K562 (cell line): ENCODE data around the gene FILIP1L. TPM values are rescaled to one million over a fixed set of nuclear protein-coding genes. Genes with fewer than 3 reads are reported as not detected.

ENCODE experiments used
- ATAC-seq: fragments of 200-7000 bp; cut with Tn5 transposase; 3 replicates; pipeline ENCODE4 v1.9.1; 2020; ENCODE audit warnings: moderate library complexity
- BruUV-seq: library from RNA; stranded (reverse); fragments of 400-500 nt; replicated peaks from 2 replicates; lab custom pipeline; 2021; lab: Mats Ljungman, UMichigan
- CTCF ChIA-PET: fragments of 300-600 bp; formaldehyde crosslinking; extraction: SDS; loops from one replicate; lab custom pipeline; 2021; ENCODE audit warnings: low intra/inter-chr PET ratio; lab: Yijun Ruan, JAX
- POLR2A ChIA-PET: fragments of 300-600, 350-650 bp; sonication (Branson Sonifier 250); formaldehyde crosslinking; extraction: SDS; loops from one replicate; lab custom pipeline; 2021; ENCODE audit warnings: antibody characterized with exemption, inconsistent platforms; lab: Yijun Ruan, JAX
- DNase-seq, 4 experiments: peaks; one replicate each; pipeline versions ENCODE4 v3.0.0 to v3.0.0-alpha.2; 2011 to 2018; ENCODE audit warnings: low spot score in 3 of 4, mixed read lengths in 3 of 4; ENCODE audit errors: extremely low read depth in 1 of 4
- FAIRE-seq: peaks from 2 replicates; lab custom pipeline; 2011; peaks lifted over from hg19 to GRCh38; lab: Jason Lieb, UNC
- H2AFZ ChIP-seq: 2 replicates; pipeline ENCODE4 v1.6.0; 2011; ENCODE audit warnings: low read depth, low read length, control low read depth, inconsistent platforms
- H3K27ac ChIP-seq: fragments of 200-600 bp; 3 replicates; pipeline ENCODE4 v1.8.0; 2011; ENCODE audit warnings: low read depth, mild to moderate bottlenecking, control low read depth, inconsistent platforms, low read length, moderate library complexity, mixed read lengths; ENCODE audit errors: extremely low read depth
- H3K27me3 ChIP-seq, 2 experiments: fragments of 300-600 bp in 1 of 2; 2 replicates in 1 of 2; 3 replicates in 1 of 2; pipeline versions ENCODE4 v1.6.0 to v1.8.0; 2011; ENCODE audit warnings: inconsistent platforms in 2 of 2, low read length in 2 of 2, mild to moderate bottlenecking in 1 of 2, mixed read lengths in 1 of 2, moderate library complexity in 1 of 2; ENCODE audit not compliant: control insufficient read depth in 2 of 2, insufficient read depth in 2 of 2
- H3K36me3 ChIP-seq: fragments of 300-600 bp; 3 replicates; pipeline ENCODE4 v1.8.0; 2011; ENCODE audit warnings: mild to moderate bottlenecking, low read length, inconsistent platforms; ENCODE audit not compliant: control insufficient read depth, insufficient read depth
- H3K4me1 ChIP-seq, 2 experiments: fragments of 200-600 bp in 1 of 2; replicated peaks in 1 of 2; 2 replicates in 1 of 2; 3 replicates in 1 of 2; pipeline versions ENCODE4 v1.5.1 to v1.8.0; 2011; ENCODE audit warnings: inconsistent platforms in 2 of 2, low read length in 2 of 2, mild to moderate bottlenecking in 1 of 2, mixed read lengths in 1 of 2, moderate library complexity in 1 of 2; ENCODE audit not compliant: control insufficient read depth in 2 of 2, insufficient read depth in 2 of 2
- H3K4me2 ChIP-seq: 2 replicates; pipeline ENCODE4 v1.6.1; 2011; ENCODE audit warnings: low read length, control low read depth, inconsistent platforms, mixed read lengths; ENCODE audit not compliant: insufficient read depth
- H3K4me3 ChIP-seq: fragments of 200-600 bp; sonication (generic), shearing (Covaris generic); 2 replicates; pipeline ENCODE4 v1.5.1; 2016; ENCODE audit warnings: control low read depth, inconsistent platforms
- H3K79me2 ChIP-seq: fragments of 200-600 bp; 3 replicates; pipeline ENCODE4 v1.8.0; 2011; ENCODE audit warnings: low read length, inconsistent platforms; ENCODE audit not compliant: control insufficient read depth, insufficient read depth
- H3K9ac ChIP-seq, 2 experiments: 2 replicates each; pipeline versions ENCODE4 v1.6.0 to v1.6.1; 2011; ENCODE audit warnings: low read depth in 2 of 2, low read length in 2 of 2, control low read depth in 1 of 2, inconsistent platforms in 1 of 2, mild to moderate bottlenecking in 1 of 2, mixed read lengths in 1 of 2; ENCODE audit not compliant: insufficient read depth in 1 of 2
- H3K9me1 ChIP-seq: one replicate; pipeline ENCODE4 v1.6.0; 2011; ENCODE audit warnings: inconsistent platforms, mild to moderate bottlenecking, low read length, moderate library complexity; ENCODE audit not compliant: control insufficient read depth, insufficient read depth
- H3K9me3 ChIP-seq: replicated peaks from 2 replicates; pipeline ENCODE4 v1.5.1; 2011; ENCODE audit warnings: low read depth, low read length, inconsistent platforms; ENCODE audit not compliant: control insufficient read depth, insufficient read depth
- H4K20me1 ChIP-seq: replicated peaks from 2 replicates; pipeline ENCODE4 v1.6.1; 2011; ENCODE audit warnings: low read length, inconsistent platforms, mixed read lengths; ENCODE audit not compliant: control insufficient read depth, insufficient read depth
- CEBPG ChIP-seq, 3 experiments: fragments of 200-800 bp in 1 of 3; sonication (Bioruptor generic) in 1 of 3; sonication (generic) in 1 of 3; formaldehyde crosslinking in 1 of 3; IDR thresholded peaks in 2 of 3; conservative IDR thresholded peaks in 1 of 3; 2 replicates each; pipeline versions ENCODE4 v1.6.1 to v1.8.0; 2016 to 2022; ENCODE audit warnings: missing compliant biosample characterization in 2 of 3, missing genetic modification characterization in 2 of 3, mild to moderate bottlenecking in 1 of 3, missing genetic modification reagents in 1 of 3
- HES1 ChIP-seq: fragments of 450-650 bp; IDR thresholded peaks from 2 replicates; pipeline ENCODE4 v1.6.1; 2016; ENCODE audit warnings: low read depth, mild to moderate bottlenecking, moderate library complexity
- KLF6 ChIP-seq: fragments of 250-450 bp; sonication (Bioruptor Pico); IDR thresholded peaks from 2 replicates; pipeline ENCODE4 v1.4.0; 2020; ENCODE audit warnings: mild to moderate bottlenecking, moderate library complexity, borderline replicate concordance
- PRMT5 ChIP-seq: sonication (generic); formaldehyde crosslinking; IDR thresholded peaks from 2 replicates; pipeline ENCODE4 v1.5.0; 2020; ENCODE audit warnings: missing genetic modification reagents
- TCF15 ChIP-seq: fragments of 250-450 bp; sonication (Bioruptor Pico); IDR thresholded peaks from 2 replicates; pipeline ENCODE4 v1.8.0; 2022; ENCODE audit warnings: moderate library complexity, mild to moderate bottlenecking, inconsistent platforms
- ZBTB7A ChIP-seq: IDR thresholded peaks from 2 replicates; pipeline ENCODE4 v1.6.1; 2011; ENCODE audit warnings: low read depth, mild to moderate bottlenecking, low read length, moderate library complexity, borderline replicate concordance; ENCODE audit not compliant: control insufficient read depth
- ZBTB8A ChIP-seq: fragments of 450-650 bp; IDR thresholded peaks from 2 replicates; pipeline ENCODE4 v1.6.1; 2018; ENCODE audit warnings: mild to moderate bottlenecking, moderate library complexity; ENCODE audit not compliant: partially characterized antibody
- ZNF699 ChIP-seq: fragments of 250-450 bp; sonication (Bioruptor Pico); IDR thresholded peaks from 2 replicates; pipeline ENCODE4 v1.8.0; 2021; ENCODE audit warnings: mild to moderate bottlenecking, moderate library complexity; ENCODE audit not compliant: insufficient replicate concordance
- WGBS: fragments of 100-300 bp; shearing (Covaris generic); methylation state at CpG from one replicate; pipeline ENCODE4 v1.1.6; 2016; ENCODE audit warnings: low coverage, mixed read lengths; ENCODE audit not compliant: insufficient coverage; ENCODE audit errors: missing lambda C conversion rate; 5-methylcytosine and 5-hydroxymethylcytosine counted together
- in situ Hi-C: fragments of 300-500 bp; cut with MboI; formaldehyde crosslinking; loops from 4 replicates; pipeline ENCODE4 v1.15.0; 2018; ENCODE audit warnings: inconsistent platforms, mixed read lengths
- intact Hi-C: fragments of 100-400 bp; cut with micrococcal nuclease; formaldehyde crosslinking; loops from 2 replicates; pipeline ENCODE4 v1.14.2; 2022
- polyA plus RNA-seq, 8 experiments: library from polyadenylated mRNA; depleted of rRNA in 4 of 8; stranded (reverse) in 5 of 8; unstranded in 3 of 8; fragments of >200 nt; fragmentation: Nextera tagmentation in 2 of 8; fragmentation: Illumina TruSeq in 1 of 8; extraction: Ambion mirVana in 2 of 8; extraction: Trizol in 1 of 8; gene quantifications; 2 replicates each; pipeline versions ENCODE4 v1.2.1 to v1.2.3, GENCODE V29; 2011 to 2014; ENCODE audit warnings: inconsistent platforms in 1 of 8, missing spikeins in 1 of 8
- total RNA-seq, 7 experiments: library from RNA; depleted of rRNA in 6 of 7; stranded (reverse); fragments of >200 nt in 6 of 7; fragmentation: Illumina TruSeq in 2 of 7; extraction: Trizol in 2 of 7; gene quantifications; 2 replicates each; pipeline versions ENCODE4 v1.2.1 to v1.2.3, GENCODE V29; 2011 to 2021; ENCODE audit warnings: low replicate concordance in 1 of 7
- TF ChIP-seq, protein P1 (sequence below): fragments of 250-450 bp; sonication (Bioruptor Pico); IDR thresholded peaks from 2 replicates; pipeline ENCODE4 v1.5.0; 2020; ENCODE audit warnings: mild to moderate bottlenecking, borderline replicate concordance

FILIP1L gene
- total and polyA plus RNA-seq, 9 of the 15 experiments (the other 6 are each of a cell fraction or from before 2014, with no cell fraction given) = 0.50 to 2.1 (median 1.1) TPM

- no peak overlapping the region for H3K4me3 ChIP-seq
- ChIA-PET POLR2A (no interaction called here), CTCF (no interaction called here)
- H3K27ac ChIP-seq = no peak overlapping the region
- H3K79me2 ChIP-seq = peaks cover 6% of the 10 kb centered on the region; the same call in 2 of the 3 replicates
- no peaks in the 10 kb centered on the region for H4K20me1 ChIP-seq
- H3K9me3 ChIP-seq = no peaks in the 10 kb centered on the region
- ATAC-seq = no peak
- DNase-seq = no peak
- no peak overlapping the region for H3K4me2 ChIP-seq
- H3K27me3 ChIP-seq = no peaks in the 10 kb centered on the region
- 100% methylated on average over 2 of the region's 3 CpGs for WGBS
- BruUV-seq = no TSS peak
- H3K4me1 ChIP-seq = peaks cover 0 to 13% of the 10 kb centered on the region in 2 experiments; a peak in 3 of 5 replicates
- H3K36me3 ChIP-seq = no peaks in the 10 kb centered on the region
- TF ChIP-seq ZBTB8A (no peak), TCF15 (no peak), KLF6 (CRISPR knock-in tag) (no peak), ZNF699 (CRISPR knock-in tag) (no peak), PRMT5 (CRISPR knock-in tag) (no peak), ZBTB7A (no peak), CEBPG (CRISPR knock-in tag; IDR thresholded peaks at IDR 0.05) (no peak), CEBPG (tag; conservative IDR thresholded peaks at IDR 0.05 in 1 of 2, IDR thresholded peaks at IDR 0.05 in 1 of 2) (no peak), HES1 (no peak)
- TF ChIP-seq, protein P1, sequence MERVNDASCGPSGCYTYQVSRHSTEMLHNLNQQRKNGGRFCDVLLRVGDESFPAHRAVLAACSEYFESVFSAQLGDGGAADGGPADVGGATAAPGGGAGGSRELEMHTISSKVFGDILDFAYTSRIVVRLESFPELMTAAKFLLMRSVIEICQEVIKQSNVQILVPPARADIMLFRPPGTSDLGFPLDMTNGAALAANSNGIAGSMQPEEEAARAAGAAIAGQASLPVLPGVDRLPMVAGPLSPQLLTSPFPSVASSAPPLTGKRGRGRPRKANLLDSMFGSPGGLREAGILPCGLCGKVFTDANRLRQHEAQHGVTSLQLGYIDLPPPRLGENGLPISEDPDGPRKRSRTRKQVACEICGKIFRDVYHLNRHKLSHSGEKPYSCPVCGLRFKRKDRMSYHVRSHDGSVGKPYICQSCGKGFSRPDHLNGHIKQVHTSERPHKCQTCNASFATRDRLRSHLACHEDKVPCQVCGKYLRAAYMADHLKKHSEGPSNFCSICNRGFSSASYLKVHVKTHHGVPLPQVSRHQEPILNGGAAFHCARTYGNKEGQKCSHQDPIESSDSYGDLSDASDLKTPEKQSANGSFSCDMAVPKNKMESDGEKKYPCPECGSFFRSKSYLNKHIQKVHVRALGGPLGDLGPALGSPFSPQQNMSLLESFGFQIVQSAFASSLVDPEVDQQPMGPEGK = no peak
- intact Hi-C loops (no loop called here), in situ Hi-C loops (no loop called here)
- H2AFZ ChIP-seq = no peak overlapping the region
- H3K9me1 ChIP-seq = no peaks in the 10 kb centered on the region
- H3K9ac ChIP-seq = no peak overlapping the region
- FAIRE-seq = no peak
Observed at GRCh38 chr3:99915906-99916432, 198.3 kb downstream of the FILIP1L start.
